GM18858 (cell line): ENCODE data around the gene OAS1.
"Not testable (repeated sequence)": the region's sequence is repeated elsewhere in the genome, so short reads cannot be mapped to it uniquely, and the experiment has no call there.

Experiments
- ATAC-seq: cut with Tn5 transposase; IDR thresholded peaks from one replicate; pipeline ENCODE4 v1.9.1; 2021; ENCODE audit not compliant: unreplicated experiment

Gene OAS1

GRCh38 chr12:112936927-112937326, 30.2 kb downstream of the OAS1 start:
- ATAC-seq: no peak

- ATAC-seq: no peak
Measured at GRCh38 chr12:112937741-112938719, 31.3 kb downstream of the OAS1 start, which contains the start of gene OAS3. Gene OAS3, plus strand, starts transcription at chr12:112938474. Its CDS starts 57 bp downstream, at chr12:112938531.

- ATAC-seq: no peak
Measured at GRCh38 chr12:112938751-112939150, 32.0 kb downstream of the OAS1 start.

- ATAC-seq: no peak
Measured at GRCh38 chr12:112939761-112940381, 33.1 kb downstream of the OAS1 start.

GRCh38 chr12:112941528-112942335, 35.0 kb downstream of the OAS1 start:
- no peak for ATAC-seq

- ATAC-seq: no peak
Measured at GRCh38 chr12:112942572-112942971, 35.8 kb downstream of the OAS1 start.

- ATAC-seq: no peak
Measured at GRCh38 chr12:112944024-112944690, 37.4 kb downstream of the OAS1 start.

- no peak for ATAC-seq
Measured at GRCh38 chr12:112945515-112945914, 38.8 kb downstream of the OAS1 start.

- ATAC-seq: no peak
Measured at GRCh38 chr12:112946236-112947000, 39.7 kb downstream of the OAS1 start.

GRCh38 chr12:112947314-112947713, 40.6 kb downstream of the OAS1 start:
- no peak for ATAC-seq

GRCh38 chr12:112947761-112948160, 41.0 kb downstream of the OAS1 start:
- no peak for ATAC-seq

- ATAC-seq: no peak
Measured at GRCh38 chr12:112948806-112949205, 42.0 kb downstream of the OAS1 start.

- no peak for ATAC-seq
Measured at GRCh38 chr12:112950701-112951100, 43.9 kb downstream of the OAS1 start.

- ATAC-seq: not testable (repeated sequence)
Measured at GRCh38 chr12:112957125-112957524, 50.4 kb downstream of the OAS1 start.

- ATAC-seq: no peak
Measured at GRCh38 chr12:112961074-112961473, 54.3 kb downstream of the OAS1 start.

GRCh38 chr12:112961536-112961935, 54.8 kb downstream of the OAS1 start:
- ATAC-seq: no peak

GRCh38 chr12:112962561-112962960, 55.8 kb downstream of the OAS1 start:
- no peak for ATAC-seq

GRCh38 chr12:112963227-112963861, 56.6 kb downstream of the OAS1 start:
- no peak for ATAC-seq

- no peak for ATAC-seq
Measured at GRCh38 chr12:112964067-112964670, 57.4 kb downstream of the OAS1 start.
